T-helper 17 cell (primary cell): Measurements from ENCODE around the gene CALCOCO1. TPM values are rescaled to one million over a fixed set of nuclear protein-coding genes. Genes with fewer than 3 reads are reported as not detected.
"Not testable (repeated sequence)": the region's sequence is repeated elsewhere in the genome, so short reads cannot be mapped to it uniquely, and the experiment has no call there.

ENCODE experiments used
- ATAC-seq: fragments of 150-1000 bp; cut with Tn5 transposase; 2 replicates; pipeline ENCODE4 v1.10.0; 2021; ENCODE audit warnings: mild to moderate bottlenecking, moderate library complexity
- DNase-seq, 3 donors: peaks; one replicate each; pipeline versions ENCODE4 v3.0.0 to v3.0.0-alpha.2; 2020 to 2021
- H3K9me3 ChIP-seq: one replicate; pipeline ENCODE4 v1.7.0; 2013; ENCODE audit warnings: low read length, mild to moderate bottlenecking; ENCODE audit not compliant: control insufficient read depth, poor library complexity, severe bottlenecking
- H3K27ac Mint-ChIP-seq: one replicate; pipeline ENCODE4 v1.8.0; 2022; ENCODE audit warnings: mild to moderate bottlenecking, moderate library complexity, mixed read lengths
- H3K27me3 Mint-ChIP-seq: one replicate; pipeline ENCODE4 v1.8.0; 2022; ENCODE audit warnings: mixed read lengths
- H3K36me3 Mint-ChIP-seq: one replicate; pipeline ENCODE4 v1.8.0; 2022; ENCODE audit warnings: low read depth, mixed read lengths
- H3K4me1 Mint-ChIP-seq: one replicate; pipeline ENCODE4 v1.8.0; 2022; ENCODE audit warnings: mild to moderate bottlenecking, mixed read lengths
- H3K4me3 Mint-ChIP-seq: one replicate; pipeline ENCODE4 v1.8.0; 2022; ENCODE audit warnings: mild to moderate bottlenecking, moderate library complexity, mixed read lengths
- total RNA-seq, 4 donors: library from RNA in 2 of 4; stranded (reverse) in 2 of 4; gene quantifications; one replicate each; pipeline ENCODE4 v1.2.3 and lab custom pipeline; 2022 to 2026

Gene CALCOCO1
- total RNA-seq, 2 donors from 2014 or later = 108 to 134 TPM

DNA sequence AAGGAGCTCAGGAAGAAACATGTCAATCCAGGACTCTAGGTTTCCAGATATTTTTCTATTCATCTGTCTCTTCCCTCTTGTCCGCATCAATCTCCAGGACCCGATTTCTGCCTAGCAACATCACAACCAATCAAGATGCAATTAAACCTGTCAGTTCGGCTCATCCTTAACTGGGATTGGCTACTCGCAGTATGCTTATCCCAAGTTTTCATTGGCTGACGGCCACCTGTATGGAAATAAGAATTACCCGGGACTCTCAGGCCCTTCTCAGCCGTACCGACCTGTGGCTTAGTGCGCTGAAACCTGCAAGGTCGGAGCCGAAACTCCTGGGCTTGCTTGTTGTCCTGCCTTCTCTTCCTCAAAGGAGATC lies 31.0 kb downstream of the CALCOCO1 start:
- H3K36me3 Mint-ChIP-seq = peaks cover 8% of the 10 kb centered on the region
- H3K27me3 Mint-ChIP-seq = peaks cover 84% of the 10 kb centered on the region
- no peaks in the 10 kb centered on the region for H3K9me3 ChIP-seq
- peaks cover 30% of the 10 kb centered on the region for H3K4me1 Mint-ChIP-seq
- H3K27ac Mint-ChIP-seq = no peak overlapping the region
- H3K4me3 Mint-ChIP-seq = peak overlapping the region; percentile 66
- ATAC-seq (no peak), DNase-seq (no peak)

DNA sequence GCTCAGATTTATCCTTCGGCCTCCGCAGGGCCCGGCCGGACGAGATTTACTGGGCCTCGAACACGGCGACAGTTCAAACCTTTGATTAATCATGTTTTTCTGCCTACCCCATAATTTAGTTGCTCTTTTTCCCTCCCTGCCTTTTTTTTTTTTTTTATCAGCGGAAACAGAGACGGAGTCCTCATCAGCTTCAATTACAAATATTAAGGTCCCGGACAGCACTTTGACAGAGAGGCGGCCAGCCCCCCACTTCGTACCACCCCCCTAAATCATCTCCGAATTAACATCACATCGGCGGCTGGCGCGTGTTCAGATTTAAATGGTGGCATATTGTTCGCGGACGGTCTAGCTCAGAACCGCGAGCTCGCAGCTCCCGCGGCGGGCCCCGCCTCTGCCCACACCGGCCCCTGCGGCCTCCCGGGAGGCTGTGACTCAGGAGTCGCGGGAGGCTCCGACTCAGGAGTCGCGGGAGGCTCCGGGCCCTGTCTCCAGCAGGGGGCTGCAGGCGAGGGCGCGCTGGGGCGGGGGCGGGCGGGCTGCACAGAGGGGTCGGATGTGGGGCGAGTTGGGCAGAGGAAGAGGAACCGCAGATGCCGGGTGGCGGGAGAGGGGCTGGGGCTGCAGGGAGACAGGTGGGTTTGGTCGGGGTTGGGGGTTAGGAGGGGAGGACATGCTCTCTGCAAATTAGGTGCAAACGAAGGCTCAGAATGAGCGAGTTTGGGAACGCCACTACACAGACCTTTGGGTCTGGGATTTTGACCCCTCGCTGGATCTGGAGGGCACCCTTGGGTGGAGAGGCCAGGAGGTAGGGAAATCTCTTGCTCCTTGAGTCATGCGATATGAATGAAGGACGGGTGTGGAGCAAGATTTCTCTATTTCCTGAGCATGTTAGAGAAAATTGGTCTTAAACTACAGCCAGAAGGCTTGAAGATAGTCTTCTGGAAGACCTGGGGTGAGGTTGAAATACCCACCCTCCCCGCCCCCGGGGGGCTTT lies 31.8 kb downstream of the CALCOCO1 start:
- H3K9me3 ChIP-seq = no peaks in the 10 kb centered on the region
- peaks cover 30% of the 10 kb centered on the region for H3K4me1 Mint-ChIP-seq
- peaks cover 76% of the 10 kb centered on the region for H3K27me3 Mint-ChIP-seq
- peak overlapping the region; percentile 85 for H3K4me3 Mint-ChIP-seq
- DNase-seq = peak in 2 of 3 donors; percentile 25 to 31
- H3K27ac Mint-ChIP-seq = no peak overlapping the region
- ATAC-seq = peak; percentile 68
- peaks cover 8% of the 10 kb centered on the region for H3K36me3 Mint-ChIP-seq

DNA sequence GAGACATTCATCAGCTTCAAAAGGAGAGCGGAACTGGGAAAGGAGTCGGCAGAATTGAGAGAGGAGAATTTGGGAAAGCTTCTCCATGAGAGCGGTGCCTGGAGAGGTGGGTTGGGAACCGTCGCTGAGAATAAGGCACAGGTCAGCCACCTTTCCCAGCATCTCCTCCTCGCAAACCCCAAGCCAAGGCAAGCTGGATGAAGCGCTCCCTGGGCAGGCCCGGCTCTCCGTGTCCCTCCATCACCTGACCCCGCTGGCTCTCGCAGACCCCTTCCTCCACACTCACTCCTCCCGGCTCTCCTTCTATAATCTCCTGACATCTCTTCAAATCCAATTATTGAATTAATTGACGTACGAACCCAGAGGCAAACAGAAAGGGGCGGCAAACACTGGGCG lies 32.5 kb downstream of the CALCOCO1 start:
- no peak overlapping the region for H3K27ac Mint-ChIP-seq
- H3K4me3 Mint-ChIP-seq = peak overlapping the region; percentile 85
- peaks cover 72% of the 10 kb centered on the region for H3K27me3 Mint-ChIP-seq
- H3K4me1 Mint-ChIP-seq = peaks cover 30% of the 10 kb centered on the region
- no peaks in the 10 kb centered on the region for H3K9me3 ChIP-seq
- H3K36me3 Mint-ChIP-seq = peaks cover 8% of the 10 kb centered on the region
- no peak for DNase-seq
- no peak for ATAC-seq

- H3K27ac Mint-ChIP-seq = no peak overlapping the region
- no peak overlapping the region for H3K4me3 Mint-ChIP-seq
- DNase-seq = no peak
- H3K36me3 Mint-ChIP-seq = no peaks in the 10 kb centered on the region
- peaks cover 33% of the 10 kb centered on the region for H3K27me3 Mint-ChIP-seq
- no peak for ATAC-seq
- H3K4me1 Mint-ChIP-seq = peaks cover 3% of the 10 kb centered on the region
- no peaks in the 10 kb centered on the region for H3K9me3 ChIP-seq
Observed at GRCh38 chr12:53688134-53688533, 39.1 kb downstream of the CALCOCO1 start.

DNA sequence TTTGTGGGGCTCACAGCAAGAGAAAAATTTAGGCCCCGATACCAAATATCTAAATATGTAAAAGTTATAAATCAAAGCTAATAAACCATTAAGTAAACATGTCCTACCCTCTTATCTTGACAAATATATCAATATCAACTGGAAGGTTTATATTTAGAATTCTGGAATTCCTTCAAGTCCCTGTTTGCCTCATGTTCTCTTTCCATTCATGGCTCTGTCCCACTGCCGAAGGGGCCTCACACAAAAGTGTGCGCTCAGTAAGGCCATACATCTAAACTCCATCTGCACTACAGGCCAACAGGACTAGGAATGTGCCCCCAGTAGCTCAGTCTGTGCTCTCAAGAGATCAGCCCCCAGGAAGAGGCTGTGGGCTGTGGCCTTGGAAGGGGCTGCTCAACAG lies 40.8 kb downstream of the CALCOCO1 start:
- ATAC-seq = no peak
- no peaks in the 10 kb centered on the region for H3K9me3 ChIP-seq
- H3K36me3 Mint-ChIP-seq = no peaks in the 10 kb centered on the region
- no peak for DNase-seq
- H3K4me1 Mint-ChIP-seq = peaks cover 3% of the 10 kb centered on the region
- H3K4me3 Mint-ChIP-seq = no peak overlapping the region
- peaks cover 29% of the 10 kb centered on the region for H3K27me3 Mint-ChIP-seq
- H3K27ac Mint-ChIP-seq = no peak overlapping the region

DNA sequence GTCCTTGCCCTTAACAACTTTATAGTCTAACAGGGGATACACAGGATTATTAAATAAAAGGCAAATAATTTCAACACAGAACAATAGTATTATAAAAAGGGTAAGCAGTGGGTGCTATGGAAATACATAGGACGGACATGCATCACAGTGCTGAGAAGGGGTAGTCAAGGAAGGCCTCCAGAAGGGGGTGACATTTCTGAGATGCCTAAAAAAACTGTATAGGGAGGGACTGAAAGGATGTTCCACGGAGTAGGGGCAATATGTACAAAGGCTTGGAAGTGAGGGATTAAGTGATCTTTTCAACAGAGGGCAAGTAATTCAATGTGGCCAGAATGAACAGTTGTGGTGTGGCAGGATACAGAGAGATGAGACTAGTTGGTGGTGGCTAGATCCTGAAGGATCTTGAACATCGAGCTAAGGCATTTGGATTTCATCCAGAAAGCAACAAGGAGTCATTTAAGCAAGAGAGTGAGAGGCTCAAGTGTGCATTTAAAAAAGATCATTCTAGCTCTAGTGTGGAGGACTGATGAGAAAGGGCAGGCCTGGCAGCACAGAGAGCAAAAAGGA lies 42.5 kb downstream of the CALCOCO1 start:
- Mint-ChIP-seq H3K27ac (no peak overlapping the region), H3K27me3 (peaks cover 28% of the 10 kb centered on the region), H3K4me3 (no peak overlapping the region), H3K4me1 (peaks cover 3% of the 10 kb centered on the region), H3K36me3 (no peaks in the 10 kb centered on the region)
- DNase-seq = no peak
- no peak for ATAC-seq
- no peaks in the 10 kb centered on the region for H3K9me3 ChIP-seq

DNA sequence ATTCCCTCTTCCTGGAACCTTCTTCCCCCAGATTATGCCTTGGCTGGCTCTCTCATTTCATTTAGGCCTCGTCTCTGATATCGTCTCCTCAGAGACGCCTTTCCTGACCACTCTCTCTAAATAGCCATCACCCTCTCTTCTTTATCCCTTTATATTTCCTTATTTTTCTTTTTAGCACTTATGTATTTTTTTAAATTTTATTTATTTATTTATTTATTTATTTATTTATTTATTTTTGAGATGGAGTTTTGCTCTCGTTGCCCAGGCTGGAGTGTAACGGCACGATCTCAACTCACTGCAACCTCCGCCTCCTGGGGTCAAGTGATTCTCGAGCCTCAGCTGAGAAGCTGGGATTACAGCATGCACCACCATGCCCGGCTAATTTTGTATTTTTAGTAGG lies 43.3 kb downstream of the CALCOCO1 start:
- H3K9me3 ChIP-seq = no peaks in the 10 kb centered on the region
- Mint-ChIP-seq H3K27me3 (peaks cover 35% of the 10 kb centered on the region), H3K36me3 (no peaks in the 10 kb centered on the region), H3K4me1 (peaks cover 3% of the 10 kb centered on the region), H3K4me3 (no peak overlapping the region), H3K27ac (no peak overlapping the region)
- ATAC-seq (no peak), DNase-seq (no peak)

- H3K27ac Mint-ChIP-seq = no peak overlapping the region
- no peak overlapping the region for H3K4me3 Mint-ChIP-seq
- ATAC-seq (no peak), DNase-seq (no peak)
- no peaks in the 10 kb centered on the region for H3K36me3 Mint-ChIP-seq
- no peaks in the 10 kb centered on the region for H3K9me3 ChIP-seq
- peaks cover 3% of the 10 kb centered on the region for H3K4me1 Mint-ChIP-seq
- peaks cover 40% of the 10 kb centered on the region for H3K27me3 Mint-ChIP-seq
Observed at GRCh38 chr12:53683494-53683893, 43.8 kb downstream of the CALCOCO1 start.

DNA sequence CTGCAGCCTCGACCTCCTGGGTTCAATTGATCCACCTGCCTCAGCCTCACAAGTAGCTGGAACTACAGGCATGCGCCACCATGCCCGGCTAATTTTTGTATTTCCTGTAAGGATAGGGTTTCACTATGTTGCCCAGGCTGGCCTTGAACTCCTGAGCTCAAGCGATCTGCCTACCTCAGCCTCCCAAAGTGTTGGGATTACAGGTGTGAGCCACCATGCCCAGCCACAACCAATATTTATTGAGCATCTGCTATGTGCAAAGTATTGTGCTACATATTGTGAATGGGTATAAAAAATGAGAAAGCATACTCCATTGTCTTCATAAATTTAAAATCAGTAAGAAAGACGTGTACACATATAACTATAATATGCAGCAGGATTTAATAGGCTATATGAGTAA lies 47.2 kb downstream of the CALCOCO1 start:
- peaks cover 34% of the 10 kb centered on the region for H3K27me3 Mint-ChIP-seq
- H3K27ac Mint-ChIP-seq, H3K36me3 Mint-ChIP-seq, H3K9me3 ChIP-seq, ATAC-seq, DNase-seq, H3K4me3 Mint-ChIP-seq: not testable (repeated sequence)
- H3K4me1 Mint-ChIP-seq = peaks cover 11% of the 10 kb centered on the region

DNA sequence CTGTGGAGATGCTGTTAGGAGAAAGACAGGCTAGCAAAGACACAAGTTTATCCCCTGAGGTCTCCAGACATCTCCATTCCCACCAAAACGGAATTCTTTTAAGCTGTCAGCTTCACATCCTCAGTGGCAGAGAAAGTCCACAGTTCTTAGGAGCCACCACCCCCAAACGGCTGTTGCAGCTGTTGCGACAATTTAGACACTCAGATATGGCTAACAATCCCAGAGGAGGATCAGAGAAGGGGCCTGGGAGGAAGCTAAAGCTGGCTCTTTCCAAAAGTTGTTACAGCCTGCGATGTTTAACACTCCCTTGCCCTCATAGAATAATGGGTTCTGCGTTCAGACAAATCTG lies 49.5 kb downstream of the CALCOCO1 start:
- no peaks in the 10 kb centered on the region for H3K9me3 ChIP-seq
- ATAC-seq (no peak), DNase-seq (no peak)
- Mint-ChIP-seq H3K27ac (no peak overlapping the region), H3K4me1 (peaks cover 17% of the 10 kb centered on the region), H3K27me3 (peaks cover 25% of the 10 kb centered on the region), H3K36me3 (peaks cover 6% of the 10 kb centered on the region), H3K4me3 (peak overlapping the region; percentile 94)

- Mint-ChIP-seq H3K4me1 (peaks cover 17% of the 10 kb centered on the region), H3K27ac (peak overlapping the region; percentile 94), H3K27me3 (peaks cover 25% of the 10 kb centered on the region), H3K4me3 (peak overlapping the region; percentile 94), H3K36me3 (peaks cover 6% of the 10 kb centered on the region)
- no peaks in the 10 kb centered on the region for H3K9me3 ChIP-seq
- ATAC-seq (no peak), DNase-seq (no peak)
Observed at GRCh38 chr12:53677016-53677799, 50.0 kb downstream of the CALCOCO1 start.

- DNase-seq = no peak
- H3K27ac Mint-ChIP-seq = peak overlapping the region; percentile 94
- H3K4me1 Mint-ChIP-seq = peaks cover 17% of the 10 kb centered on the region
- H3K4me3 Mint-ChIP-seq = peak overlapping the region; percentile 94
- H3K9me3 ChIP-seq = no peaks in the 10 kb centered on the region
- no peak for ATAC-seq
- peaks cover 25% of the 10 kb centered on the region for H3K27me3 Mint-ChIP-seq
- peaks cover 6% of the 10 kb centered on the region for H3K36me3 Mint-ChIP-seq
Observed at GRCh38 chr12:53676656-53677015, 50.6 kb downstream of the CALCOCO1 start.
